Activated CD8-positive, alpha-beta T cell treated with anti-CD3 and anti-CD28 coated beads, Interleukin-2, amount 10 ng/mL, durations not matched to agents 7 days and 5 days (primary cell): ENCODE measurements around the gene GNG4. TPM values are rescaled to one million over a fixed set of nuclear protein-coding genes. Genes with fewer than 3 reads are reported as not detected.
"Not testable (repeated sequence)": the region's sequence is repeated elsewhere in the genome, so short reads cannot be mapped to it uniquely, and the experiment has no call there.

Source experiments
- ATAC-seq: fragments of 150-1000 bp; cut with Tn5 transposase; one replicate; pipeline ENCODE4 v1.10.0; 2021; ENCODE audit warnings: moderate library complexity
- CTCF ChIA-PET: fragments of 350-600 bp; sonication (Branson Sonifier 250); formaldehyde crosslinking; loops from one replicate; lab custom pipeline; 2021; ENCODE audit warnings: antibody characterized with exemption; lab: Charles Lee
- POLR2A ChIA-PET: fragments of 350-600 bp; sonication (Branson Sonifier 250); formaldehyde crosslinking; loops from one replicate; lab custom pipeline; 2021; ENCODE audit warnings: antibody characterized with exemption; lab: Charles Lee
- DNase-seq: peaks from one replicate; pipeline ENCODE4 v3.0.0-alpha.2; 2020
- H3K27ac Mint-ChIP-seq: one replicate; pipeline ENCODE4 v1.8.0; 2021; ENCODE audit warnings: mild to moderate bottlenecking, mixed read lengths
- H3K27me3 Mint-ChIP-seq: one replicate; pipeline ENCODE4 v1.8.0; 2021; ENCODE audit warnings: low read depth, mixed read lengths
- H3K36me3 Mint-ChIP-seq: one replicate; pipeline ENCODE4 v1.8.0; 2021; ENCODE audit warnings: low read depth, mixed read lengths
- H3K4me1 Mint-ChIP-seq: one replicate; pipeline ENCODE4 v1.8.0; 2021; ENCODE audit warnings: low read depth, mixed read lengths
- H3K4me3 Mint-ChIP-seq: one replicate; pipeline ENCODE4 v1.8.0; 2021; ENCODE audit warnings: mild to moderate bottlenecking, mixed read lengths
- H3K9me3 Mint-ChIP-seq: one replicate; pipeline ENCODE4 v1.8.0; 2022; ENCODE audit warnings: mixed read lengths; ENCODE audit not compliant: insufficient read depth
- total RNA-seq, 2 experiments: library from RNA; stranded (reverse); gene quantifications; one replicate each; pipeline ENCODE4 v1.2.3, GENCODE V29; 2021

GNG4 gene
- total RNA-seq, 2 experiments from 2014 or later = 0.23 TPM; not detected in 1

- H3K36me3 Mint-ChIP-seq, H3K27me3 Mint-ChIP-seq, POLR2A ChIA-PET, DNase-seq, H3K9me3 Mint-ChIP-seq, H3K27ac Mint-ChIP-seq, H3K4me3 Mint-ChIP-seq, ATAC-seq, H3K4me1 Mint-ChIP-seq: not testable (repeated sequence)
- CTCF ChIA-PET = interaction anchor here (1.5 kb wide), 1 partner anchor 23 kb away, joined by 3 read pairs; no protein-coding TSS in a partner anchor
These were observed 103.0 kb downstream of the GNG4 start for GRCh38 chr1:235546369-235547155.

GRCh38 chr1:235545292-235545930, 104.2 kb downstream of the GNG4 start:
- ChIA-PET CTCF (interaction anchor here (1.0 kb wide), 1 partner anchor 129 kb away, joined by 3 read pairs; no protein-coding TSS in a partner anchor), POLR2A (no interaction called here)
- no peaks in the 10 kb centered on the region for H3K4me1 Mint-ChIP-seq
- no peak overlapping the region for H3K4me3 Mint-ChIP-seq
- ATAC-seq = no peak
- H3K36me3 Mint-ChIP-seq = no peaks in the 10 kb centered on the region
- no peak for DNase-seq
- peaks cover 3% of the 10 kb centered on the region for H3K27me3 Mint-ChIP-seq
- H3K27ac Mint-ChIP-seq = no peak overlapping the region
- no peaks in the 10 kb centered on the region for H3K9me3 Mint-ChIP-seq

GRCh38 chr1:235542845-235543244, 106.7 kb downstream of the GNG4 start:
- H3K4me1 Mint-ChIP-seq, H3K27me3 Mint-ChIP-seq, CTCF ChIA-PET, H3K27ac Mint-ChIP-seq, ATAC-seq, H3K4me3 Mint-ChIP-seq, H3K9me3 Mint-ChIP-seq, H3K36me3 Mint-ChIP-seq, POLR2A ChIA-PET, DNase-seq: not testable (repeated sequence)

- H3K27ac Mint-ChIP-seq = no peak overlapping the region
- no peaks in the 10 kb centered on the region for H3K36me3 Mint-ChIP-seq
- DNase-seq = no peak
- POLR2A ChIA-PET = no interaction called here
- CTCF ChIA-PET = no interaction called here
- no peak for ATAC-seq
- no peaks in the 10 kb centered on the region for H3K27me3 Mint-ChIP-seq
- H3K9me3 Mint-ChIP-seq = no peaks in the 10 kb centered on the region
- H3K4me3 Mint-ChIP-seq = no peak overlapping the region
- no peaks in the 10 kb centered on the region for H3K4me1 Mint-ChIP-seq
These were observed 116.0 kb downstream of the GNG4 start for GRCh38 chr1:235533476-235534168.

DNA sequence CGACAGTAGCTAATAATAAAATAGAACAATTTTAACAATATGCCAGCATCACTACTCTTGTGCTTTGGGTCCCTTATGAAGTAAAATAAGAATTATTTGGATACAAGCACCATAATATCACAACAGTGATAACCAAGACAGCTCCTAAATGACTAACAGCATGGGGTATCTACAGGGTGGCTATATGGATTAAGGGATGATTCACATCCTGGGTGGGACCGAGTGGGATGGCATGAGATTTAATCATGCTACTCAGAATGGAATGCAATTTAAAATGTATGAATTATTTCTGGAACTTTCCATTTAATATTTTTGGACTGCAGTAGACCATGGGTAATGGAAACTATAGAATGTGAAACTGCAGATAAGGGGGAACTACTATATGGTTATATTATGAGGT, 117.2 kb downstream of the GNG4 start:
- POLR2A ChIA-PET = no interaction called here
- Mint-ChIP-seq H3K27ac (no peak overlapping the region), H3K9me3 (no peaks in the 10 kb centered on the region), H3K4me1 (no peaks in the 10 kb centered on the region), H3K27me3 (no peaks in the 10 kb centered on the region), H3K4me3 (no peak overlapping the region), H3K36me3 (no peaks in the 10 kb centered on the region)
- CTCF ChIA-PET = interaction anchor here (1.6 kb wide), 1 partner anchor 440 kb away, joined by 6 read pairs; no protein-coding TSS in a partner anchor
- ATAC-seq (no peak), DNase-seq (no peak)

DNA sequence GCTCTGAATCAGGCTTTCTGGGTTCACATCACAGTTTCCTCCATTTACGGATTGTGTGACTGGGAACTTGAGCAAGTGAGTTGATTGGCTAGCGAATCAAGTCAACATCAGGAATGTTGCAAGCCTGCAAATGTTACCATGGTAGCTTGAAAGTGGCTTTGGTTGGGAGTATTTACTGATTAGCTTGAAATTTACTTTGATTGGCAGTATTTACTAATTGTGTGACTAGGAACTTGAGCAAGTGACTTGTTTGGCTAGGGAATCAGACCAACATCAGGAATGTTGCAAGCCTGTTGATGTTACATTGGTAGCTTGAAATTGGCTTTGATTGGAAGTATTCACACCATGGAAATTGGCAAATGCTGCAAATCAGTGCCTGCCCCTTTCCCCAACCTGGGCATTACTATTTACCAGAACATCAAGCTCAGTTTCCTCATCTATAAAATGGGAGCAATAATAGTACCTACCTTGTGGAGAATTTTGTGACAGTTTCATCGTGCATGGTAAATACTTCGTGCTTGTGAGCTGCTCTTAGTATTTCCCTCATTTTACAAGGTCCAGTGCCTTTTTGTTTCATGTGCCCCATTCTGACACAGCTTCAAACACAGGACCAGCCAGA, 122.3 kb downstream of the GNG4 start:
- DNase-seq = no peak
- ChIA-PET CTCF (interaction anchor here (0.7 to 1.8 kb wide), 5 partner anchors 13 to 74 kb away, joined by 3 to 5 read pairs (median 3); partner anchors contain the start of gene B3GALNT2), POLR2A (no interaction called here)
- Mint-ChIP-seq H3K27ac (no peak overlapping the region), H3K27me3 (peaks cover 4% of the 10 kb centered on the region), H3K36me3 (no peaks in the 10 kb centered on the region), H3K4me1 (no peaks in the 10 kb centered on the region), H3K4me3 (no peak overlapping the region), H3K9me3 (no peaks in the 10 kb centered on the region)
- ATAC-seq = no peak

DNA sequence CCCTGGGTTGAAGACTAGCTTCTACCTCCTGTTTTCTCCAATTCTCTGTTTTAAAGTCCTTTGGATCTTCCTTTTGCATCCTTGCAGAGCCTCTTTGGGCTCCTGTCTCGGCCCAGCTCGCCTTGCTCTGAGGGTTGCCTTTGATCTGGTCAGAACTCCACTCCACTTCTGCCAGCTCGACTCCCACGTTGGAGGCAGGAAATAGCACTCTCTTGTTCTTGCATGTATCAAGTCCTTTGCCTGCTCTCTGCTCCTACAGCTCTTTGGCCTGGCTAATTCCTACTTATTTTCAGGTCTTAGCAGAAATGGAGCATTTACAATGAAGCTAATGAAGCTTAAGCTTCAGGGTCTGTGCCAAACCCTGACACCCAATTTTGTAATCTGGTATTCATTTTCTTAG, 124.3 kb downstream of the GNG4 start:
- H3K4me3 Mint-ChIP-seq = no peak overlapping the region
- POLR2A ChIA-PET = no interaction called here
- no peak for ATAC-seq
- no peaks in the 10 kb centered on the region for H3K4me1 Mint-ChIP-seq
- H3K9me3 Mint-ChIP-seq = no peaks in the 10 kb centered on the region
- CTCF ChIA-PET = no interaction called here
- H3K27me3 Mint-ChIP-seq = peaks cover 5% of the 10 kb centered on the region
- no peak overlapping the region for H3K27ac Mint-ChIP-seq
- H3K36me3 Mint-ChIP-seq = no peaks in the 10 kb centered on the region
- no peak for DNase-seq

DNA sequence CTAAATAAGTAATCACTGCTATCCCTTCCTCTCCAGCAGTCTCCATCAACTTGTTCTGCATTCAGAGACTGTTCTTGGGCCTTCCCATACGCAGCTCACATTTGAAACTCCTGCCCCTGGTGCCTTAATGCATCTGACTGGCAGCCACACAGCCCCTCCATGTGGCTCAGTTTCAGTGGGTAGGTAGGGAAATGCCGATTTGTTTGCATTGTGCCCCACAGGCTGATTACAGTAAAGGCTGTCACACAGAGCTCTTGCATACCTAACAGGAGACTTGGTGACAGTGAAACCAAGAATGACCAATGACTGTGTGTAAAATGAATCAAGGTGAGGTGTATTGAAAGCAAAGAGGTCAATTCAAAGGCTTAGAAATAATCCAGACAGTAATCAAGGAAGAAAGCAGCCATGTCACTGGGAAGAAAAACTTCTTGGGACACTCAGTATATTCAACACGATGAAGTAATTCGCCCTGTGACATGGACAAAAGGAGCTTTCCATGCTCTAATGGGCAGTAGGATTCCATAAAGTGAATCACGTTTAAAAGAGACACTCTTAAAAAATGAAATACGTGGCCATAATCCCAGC, 132.6 kb downstream of the GNG4 start:
- Mint-ChIP-seq H3K4me1 (no peaks in the 10 kb centered on the region), H3K4me3 (no peak overlapping the region), H3K36me3 (no peaks in the 10 kb centered on the region), H3K9me3 (no peaks in the 10 kb centered on the region), H3K27me3 (peaks cover 13% of the 10 kb centered on the region), H3K27ac (no peak overlapping the region)
- ChIA-PET CTCF (interaction anchor here (1.0 to 4.1 kb wide), 5 partner anchors 11 to 455 kb away, joined by 3 to 28 read pairs (median 7); partner anchors contain the start of gene B3GALNT2), POLR2A (no interaction called here)
- ATAC-seq (no peak), DNase-seq (no peak)

DNA sequence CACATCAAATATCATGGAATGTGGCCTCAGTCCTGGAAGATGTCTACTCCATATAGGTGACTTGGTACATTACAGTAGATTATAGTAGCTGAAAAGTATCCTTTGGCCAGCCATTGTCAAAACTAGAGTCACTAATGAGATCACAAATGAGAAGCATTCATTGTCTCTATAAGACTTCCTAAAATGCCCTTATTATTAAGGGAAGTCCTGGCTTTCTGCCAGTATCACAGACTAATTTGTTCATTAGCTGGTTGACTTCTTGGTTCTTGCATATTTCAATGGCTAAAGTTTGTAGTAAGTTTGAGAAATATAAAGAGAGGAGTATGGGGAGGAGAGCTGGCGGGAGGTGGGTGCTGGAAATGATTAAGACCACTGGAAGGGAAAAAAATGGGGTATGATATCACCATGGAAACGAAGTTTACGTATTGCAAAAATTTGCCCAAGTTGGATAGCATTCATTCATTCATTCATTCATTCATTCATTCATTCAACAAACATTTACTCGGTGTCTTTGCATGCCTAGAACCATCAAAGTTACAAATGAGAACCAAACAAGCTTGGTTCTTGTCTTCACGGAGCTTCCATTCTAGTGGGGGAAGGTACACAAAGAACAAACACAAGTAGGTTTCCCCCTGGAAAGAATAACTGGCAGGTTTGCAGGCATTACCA, 133.6 kb downstream of the GNG4 start:
- DNase-seq = no peak
- H3K4me3 Mint-ChIP-seq = no peak overlapping the region
- no peak overlapping the region for H3K27ac Mint-ChIP-seq
- ChIA-PET POLR2A (no interaction called here), CTCF (interaction anchor here (0.6 to 4.1 kb wide), 5 partner anchors 10 to 456 kb away, joined by 3 to 28 read pairs (median 7); partner anchors contain the start of gene B3GALNT2)
- no peak for ATAC-seq
- peaks cover 19% of the 10 kb centered on the region for H3K27me3 Mint-ChIP-seq
- H3K9me3 Mint-ChIP-seq = no peaks in the 10 kb centered on the region
- no peaks in the 10 kb centered on the region for H3K4me1 Mint-ChIP-seq
- H3K36me3 Mint-ChIP-seq = no peaks in the 10 kb centered on the region

- Mint-ChIP-seq H3K4me3 (no peak overlapping the region), H3K4me1 (no peaks in the 10 kb centered on the region), H3K27ac (no peak overlapping the region), H3K36me3 (no peaks in the 10 kb centered on the region), H3K27me3 (peaks cover 21% of the 10 kb centered on the region), H3K9me3 (no peaks in the 10 kb centered on the region)
- ChIA-PET POLR2A (interaction anchor here (1.1 kb wide), 1 partner anchor 9 kb away, joined by 3 read pairs; no protein-coding TSS in a partner anchor), CTCF (interaction anchor here (0.5 to 4.1 kb wide), 32 partner anchors 8 to 568 kb away, joined by 3 to 28 read pairs (median 3); partner anchors contain the start of gene B3GALNT2)
- ATAC-seq = peak; percentile 71
- peak; percentile 62 for DNase-seq
These were observed 135.9 kb downstream of the GNG4 start for GRCh38 chr1:235513495-235514366.
